HepG2 (cell line): Measurements from ENCODE around the gene MT1M. TPM values are rescaled to one million over a fixed set of nuclear protein-coding genes. Genes with fewer than 3 reads are reported as not detected.

Source experiments
- ATF3 ChIP-seq: sonication (generic); formaldehyde crosslinking; IDR thresholded peaks from 2 replicates; pipeline ENCODE4 v1.4.0; 2020; ENCODE audit warnings: missing genetic modification reagents
- CEBPB ChIP-seq: IDR thresholded peaks from 2 replicates; pipeline ENCODE4 v1.6.1; 2011; ENCODE audit warnings: low read depth, low read length, improper control_type of control experiment, borderline replicate concordance
- HNF4G ChIP-seq, 2 experiments: sonication (generic) in 1 of 2; formaldehyde crosslinking in 1 of 2; IDR thresholded peaks; 2 replicates each; pipeline versions ENCODE4 v1.4.0 to v1.6.1; 2011 to 2020; ENCODE audit warnings: borderline replicate concordance in 2 of 2, low read depth in 2 of 2, mild to moderate bottlenecking in 2 of 2, low read length in 1 of 2, missing genetic modification reagents in 1 of 2, moderate library complexity in 1 of 2
- KIAA2018 ChIP-seq: sonication (generic); formaldehyde crosslinking; IDR thresholded peaks from 2 replicates; pipeline ENCODE4 v1.5.0; 2020; ENCODE audit warnings: mild to moderate bottlenecking, missing genetic modification reagents, borderline replicate concordance
- MXI1 ChIP-seq: IDR thresholded peaks from 3 replicates; pipeline ENCODE4 v1.6.1; 2012; ENCODE audit warnings: low read depth, low read length, inconsistent platforms, borderline replicate concordance
- NFKBIZ ChIP-seq: IDR thresholded peaks from 2 replicates; pipeline ENCODE4 v1.6.1; 2018; ENCODE audit warnings: missing genetic modification reagents, missing compliant biosample characterization
- PHF20 ChIP-seq: sonication (generic); formaldehyde crosslinking; IDR thresholded peaks from 2 replicates; pipeline ENCODE4 v1.5.0; 2020; ENCODE audit warnings: mild to moderate bottlenecking, missing genetic modification reagents
- RAD51 ChIP-seq: fragments of 450-650 bp; IDR thresholded peaks from 2 replicates; pipeline ENCODE4 v1.6.1; 2016; ENCODE audit warnings: borderline replicate concordance
- TEF ChIP-seq: sonication (generic); formaldehyde crosslinking; IDR thresholded peaks from 2 replicates; pipeline ENCODE4 v1.5.0; 2020; ENCODE audit warnings: missing genetic modification reagents
- YEATS4 ChIP-seq: sonication (generic); formaldehyde crosslinking; IDR thresholded peaks from 2 replicates; pipeline ENCODE4 v1.4.0; 2020; ENCODE audit warnings: missing genetic modification reagents, borderline replicate concordance
- ZFX ChIP-seq: sonication (generic); formaldehyde crosslinking; IDR thresholded peaks from 2 replicates; pipeline ENCODE4 v1.4.0; 2020; ENCODE audit warnings: mild to moderate bottlenecking, low read depth, missing genetic modification reagents, moderate library complexity
- ZNF101 ChIP-seq: sonication (generic); formaldehyde crosslinking; IDR thresholded peaks from 2 replicates; pipeline ENCODE4 v1.4.0; 2020; ENCODE audit warnings: mild to moderate bottlenecking, low read depth, missing genetic modification reagents, borderline replicate concordance
- ZNF343 ChIP-seq: sonication (generic); formaldehyde crosslinking; IDR thresholded peaks from 2 replicates; pipeline ENCODE4 v1.4.0; 2020; ENCODE audit warnings: mild to moderate bottlenecking, missing genetic modification reagents
- ZNF749 ChIP-seq: sonication (generic); formaldehyde crosslinking; IDR thresholded peaks from 2 replicates; pipeline ENCODE4 v1.8.0; 2022; ENCODE audit warnings: mild to moderate bottlenecking, missing genetic modification reagents, moderate library complexity, borderline replicate concordance
- ZUFSP ChIP-seq: sonication (generic); formaldehyde crosslinking; IDR thresholded peaks from 2 replicates; pipeline ENCODE4 v1.9.0; 2021; ENCODE audit warnings: missing genetic modification reagents, mild to moderate bottlenecking, borderline replicate concordance
- polyA plus RNA-seq, 8 experiments: library from polyadenylated mRNA; depleted of rRNA in 3 of 8; stranded (reverse) in 7 of 8; unstranded in 1 of 8; fragments of >200 nt; fragmentation: Illumina TruSeq in 4 of 8; extraction: Trizol in 4 of 8; gene quantifications; 2 replicates each; pipeline versions ENCODE4 v1.2.1 to v1.2.3, GENCODE V29; 2011 to 2016; ENCODE audit warnings: low read depth in 4 of 8, missing spikeins in 1 of 8, mixed read lengths in 1 of 8; ENCODE audit not compliant: insufficient read depth in 1 of 8
- total RNA-seq, 5 experiments: library from RNA; depleted of rRNA; stranded (reverse); fragments of >200 nt; fragmentation: Illumina TruSeq; extraction: Trizol; gene quantifications; 2 replicates each; pipeline ENCODE4 v1.2.3, GENCODE V29; 2016; ENCODE audit warnings: low read depth in 1 of 5

Gene MT1M
- total and polyA plus RNA-seq, 2 of the 13 experiments (the other 11 are each of a cell fraction or from before 2014, with no cell fraction given): 4.6 TPM; not detected in 1

- TF ChIP-seq ATF3 (CRISPR knock-in tag) (peak; percentile 51; the same call in 1 of the 2 replicates), YEATS4 (peak; percentile 58), ZNF101 (CRISPR knock-in tag) (no peak), TEF (CRISPR knock-in tag) (0 out of 2 replicates have a peak, but pooled peaks have one; percentile 10), KIAA2018 (no peak), CEBPB (peak; percentile 74; the same call in 1 of the 2 replicates), RAD51 (no peak), ZNF343 (CRISPR knock-in tag) (peak; percentile 87), ZNF749 (CRISPR knock-in tag) (no peak), HNF4G (IDR thresholded peaks at IDR 0.05; ENCODE audit: borderline replicate concordance, low read depth, low read length) (no peak), HNF4G (CRISPR knock-in tag; IDR thresholded peaks at IDR 0.05; ENCODE audit: borderline replicate concordance, low read depth) (0 out of 2 replicates have a peak, but pooled peaks have one; percentile 3), ZFX (CRISPR knock-in tag) (peak; percentile 97), MXI1 (peak; percentile 36; the same call in 1 of the 3 replicates), NFKBIZ (CRISPR knock-in tag) (peak; percentile 94), PHF20 (CRISPR knock-in tag) (peak; percentile 73), ZUFSP (CRISPR knock-in tag) (no peak)
These were observed 25.3 kb upstream of the MT1M start (continued) for GRCh38 chr16:56607109-56607618.
